Neural cell (in vitro differentiated cells): ENCODE measurements around the gene MKKS. TPM values are rescaled to one million over a fixed set of nuclear protein-coding genes. Genes with fewer than 3 reads are reported as not detected.

Experiments
- H2AFZ ChIP-seq: fragments of 200-600, 300-800 bp; sonication (generic), shearing (Covaris generic); 2 replicates; pipeline ENCODE4 v1.6.0; 2014; ENCODE audit warnings: low read depth, mild to moderate bottlenecking, antibody characterized with exemption, low read length, moderate library complexity
- H3F3A ChIP-seq: fragments of 200-600 bp; shearing (Covaris generic); 2 replicates; pipeline ENCODE4 v1.6.1; 2016; ENCODE audit warnings: mild to moderate bottlenecking, moderate library complexity, mixed read lengths, antibody characterized with exemption, low read length; ENCODE audit not compliant: insufficient read depth, poor library complexity, severe bottlenecking
- H3K27ac ChIP-seq: fragments of 200-600, 300-800 bp; sonication (generic), shearing (Covaris generic); 2 replicates; pipeline ENCODE4 v1.5.1; 2014; ENCODE audit warnings: mild to moderate bottlenecking, low read length, moderate library complexity
- H3K27me3 ChIP-seq: fragments of 300-800, 200-600 bp; sonication (generic), shearing (Covaris generic); 2 replicates; pipeline ENCODE4 v1.6.0; 2014; ENCODE audit warnings: mild to moderate bottlenecking, low read depth, low read length, moderate library complexity; ENCODE audit not compliant: insufficient read depth
- H3K36me3 ChIP-seq: fragments of 300-800, 200-600 bp; sonication (generic), shearing (Covaris generic); 2 replicates; pipeline ENCODE4 v1.5.1; 2014; ENCODE audit warnings: mild to moderate bottlenecking, antibody characterized with exemption, low read length, moderate library complexity; ENCODE audit not compliant: insufficient read depth
- H3K4me2 ChIP-seq: fragments of 300-800, 200-600 bp; sonication (generic), shearing (Covaris generic); 2 replicates; pipeline ENCODE4 v1.6.0; 2014; ENCODE audit warnings: mild to moderate bottlenecking, low read length
- H3K4me3 ChIP-seq: fragments of 300-800, 200-600 bp; sonication (generic), shearing (Covaris generic); 2 replicates; pipeline ENCODE4 v1.5.1; 2014; ENCODE audit warnings: mild to moderate bottlenecking, low read length, moderate library complexity
- H3K79me2 ChIP-seq: fragments of 200-600 bp; shearing (Covaris generic); replicated peaks from 2 replicates; pipeline ENCODE4 v1.6.0; 2014; ENCODE audit warnings: mild to moderate bottlenecking, low read length, moderate library complexity; ENCODE audit not compliant: insufficient read depth
- H3K9ac ChIP-seq: fragments of 300-800, 200-600 bp; sonication (generic), shearing (Covaris generic); 2 replicates; pipeline ENCODE4 v1.6.1; 2016; ENCODE audit warnings: mild to moderate bottlenecking, low read length, mixed read lengths
- H3K9me2 ChIP-seq: fragments of 200-600 bp; shearing (Covaris generic); 2 replicates; pipeline ENCODE4 v1.6.1; 2016; ENCODE audit warnings: mild to moderate bottlenecking, low read length, mixed read lengths; ENCODE audit not compliant: insufficient read depth
- H3K9me3 ChIP-seq: fragments of 200-600, 300-800 bp; sonication (generic), shearing (Covaris generic); 2 replicates; pipeline ENCODE4 v1.6.1; 2016; ENCODE audit warnings: mild to moderate bottlenecking, mixed run types, low read length, moderate library complexity, mixed read lengths
- H4K20me1 ChIP-seq: fragments of 200-600 bp; shearing (Covaris generic); 2 replicates; pipeline ENCODE4 v1.6.1; 2016; ENCODE audit warnings: mild to moderate bottlenecking, mixed run types; ENCODE audit not compliant: insufficient read depth
- CTCF ChIP-seq: fragments of 450-650 bp; IDR thresholded peaks from 2 replicates; pipeline ENCODE4 v1.5.1; 2014; ENCODE audit warnings: antibody characterized with exemption, mild to moderate bottlenecking, moderate library complexity; ENCODE audit not compliant: poor library complexity, severe bottlenecking
- EP300 ChIP-seq: fragments of 450-650 bp; conservative IDR thresholded peaks from 2 replicates; pipeline ENCODE4 v1.6.1; 2014; ENCODE audit warnings: antibody characterized with exemption, mild to moderate bottlenecking, moderate library complexity; ENCODE audit not compliant: poor library complexity, severe bottlenecking
- EZH2 ChIP-seq: fragments of 200-600, 300-800 bp; shearing (Covaris generic), sonication (generic); IDR thresholded peaks from 2 replicates; pipeline ENCODE4 v1.6.1; 2014; ENCODE audit warnings: antibody characterized with exemption, low read length, borderline replicate concordance, mild to moderate bottlenecking; ENCODE audit not compliant: insufficient read depth, poor library complexity, severe bottlenecking
- MXI1 ChIP-seq: fragments of 450-650 bp; conservative IDR thresholded peaks from 2 replicates; pipeline ENCODE4 v1.6.1; 2014; ENCODE audit warnings: antibody characterized with exemption, mild to moderate bottlenecking; ENCODE audit not compliant: poor library complexity, severe bottlenecking
- POLR2AphosphoS5 ChIP-seq: IDR thresholded peaks from 2 replicates; pipeline ENCODE4 v1.6.1; 2012
- RAD21 ChIP-seq: fragments of 450-650 bp; conservative IDR thresholded peaks from 2 replicates; pipeline ENCODE4 v1.6.1; 2014; ENCODE audit warnings: antibody characterized with exemption, mild to moderate bottlenecking, moderate library complexity
- REST ChIP-seq: IDR thresholded peaks from 2 replicates; pipeline ENCODE4 v1.6.1; 2012; ENCODE audit warnings: borderline replicate concordance
- SMC3 ChIP-seq: fragments of 450-650 bp; conservative IDR thresholded peaks from 2 replicates; pipeline ENCODE4 v1.6.1; 2014; ENCODE audit warnings: antibody characterized with exemption, mild to moderate bottlenecking, moderate library complexity; ENCODE audit not compliant: poor library complexity
- TAF1 ChIP-seq: IDR thresholded peaks from 2 replicates; pipeline ENCODE4 v1.6.1; 2012; ENCODE audit warnings: low read depth
- polyA plus RNA-seq: library from polyadenylated mRNA; depleted of rRNA; stranded (reverse); fragments of >200 nt; gene quantifications from 2 replicates; pipeline ENCODE4 v1.2.3, GENCODE V29; 2014

The MKKS gene
- polyA plus RNA-seq, 1 donor from 2014 or later = 28.0 TPM

DNA sequence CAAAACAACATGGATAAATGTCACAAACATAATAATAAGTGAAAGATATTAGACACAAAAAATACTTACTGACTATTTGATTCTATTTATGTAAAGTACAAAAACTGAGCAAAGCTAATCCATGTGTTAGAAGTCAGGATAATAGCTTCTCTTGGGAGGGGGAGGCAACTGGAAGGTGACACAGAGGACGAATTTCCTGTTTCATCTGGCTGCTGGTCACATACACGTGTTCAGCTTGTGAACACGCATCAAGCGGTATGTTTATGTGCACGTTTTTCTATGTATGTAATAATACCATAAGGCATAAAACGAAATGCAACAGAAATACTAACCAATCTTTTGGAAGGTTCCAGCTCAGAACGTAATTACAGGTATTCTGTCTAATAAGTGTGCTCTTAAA is 54.3 kb downstream of the MKKS start:
- Histone ChIP-seq H3K27me3 (no peaks in the 10 kb centered on the region), H3K9me2 (no peaks in the 10 kb centered on the region), H3K9me3 (no peaks in the 10 kb centered on the region), H3K36me3 (no peaks in the 10 kb centered on the region), H3F3A (no peaks in the 10 kb centered on the region), H3K4me2 (no peak overlapping the region), H3K27ac (no peak overlapping the region), H3K79me2 (no peaks in the 10 kb centered on the region), H2AFZ (no peak overlapping the region), H4K20me1 (no peaks in the 10 kb centered on the region), H3K4me3 (no peak overlapping the region), H3K9ac (no peak overlapping the region)
- no peak for TF ChIP-seq EP300
- no peak for TF ChIP-seq SMC3
- no peak for TF ChIP-seq REST
- no peak for TF ChIP-seq EZH2
- no peak for TF ChIP-seq MXI1
- no peak for TF ChIP-seq POLR2AphosphoS5
- no peak for TF ChIP-seq RAD21
- no peak for TF ChIP-seq CTCF
- no peak for TF ChIP-seq TAF1

GRCh38 chr20:10376270-10377075 is 57.5 kb downstream of the MKKS start:
- Histone ChIP-seq H3K9me3 (no peaks in the 10 kb centered on the region), H3F3A (no peaks in the 10 kb centered on the region), H3K9ac (no peak overlapping the region), H2AFZ (no peak overlapping the region), H3K4me2 (no peak overlapping the region), H3K79me2 (no peaks in the 10 kb centered on the region), H4K20me1 (no peaks in the 10 kb centered on the region), H3K27ac (no peak overlapping the region), H3K27me3 (no peaks in the 10 kb centered on the region), H3K9me2 (no peaks in the 10 kb centered on the region), H3K36me3 (no peaks in the 10 kb centered on the region), H3K4me3 (no peak overlapping the region)
- no peak for TF ChIP-seq EP300
- TF ChIP-seq TAF1 = no peak
- no peak for TF ChIP-seq POLR2AphosphoS5
- TF ChIP-seq CTCF = no peak
- TF ChIP-seq RAD21 = no peak
- TF ChIP-seq SMC3 = no peak
- TF ChIP-seq REST = no peak
- no peak for TF ChIP-seq MXI1
- TF ChIP-seq EZH2 = no peak
